Head of caudate nucleus (tissue), 42 donors: ENCODE data around the gene RAB43.

Source experiments
- DNase-seq, 42 donors: peaks; one replicate each; pipeline versions ENCODE4 v3.0.0 to v3.0.0-alpha.2; 2020 to 2021; ENCODE audit warnings: mixed read lengths in 7 of 42
- intact Hi-C: fragments of 100-400 bp; cut with DNase I; formaldehyde crosslinking; loops from one replicate; pipeline ENCODE4 v1.15.0; 2022

Gene RAB43

GRCh38 chr3:129065720-129066073 is 55.9 kb downstream of the RAB43 start:
- no peak for DNase-seq
- intact Hi-C loops, result no loop called here

GRCh38 chr3:129065016-129065719 is 56.4 kb downstream of the RAB43 start:
- no peak for DNase-seq
- intact Hi-C loops, result no loop called here

- intact Hi-C loops, result no loop called here
- no peak for DNase-seq
Measured at GRCh38 chr3:129063841-129064482, 57.6 kb downstream of the RAB43 start.

GRCh38 chr3:129063091-129063640 is 58.4 kb downstream of the RAB43 start:
- intact Hi-C loops, result no loop called here
- DNase-seq, result no peak

GRCh38 chr3:129061888-129062834 is 59.4 kb downstream of the RAB43 start:
- intact Hi-C loops, result no loop called here
- no peak for DNase-seq

- DNase-seq, result no peak
- intact Hi-C loops, result no loop called here
Measured at GRCh38 chr3:129061023-129061887, 60.3 kb downstream of the RAB43 start.

GRCh38 chr3:129060276-129061022 is 61.2 kb downstream of the RAB43 start, which contains the start of gene GP9:
GP9 (plus strand) TSS chr3:129060779; CDS start chr3:129061740, 961 bp downstream.
- DNase-seq, result no peak
- intact Hi-C loops, result no loop called here

- intact Hi-C loops, result no loop called here
- no peak for DNase-seq
Measured at GRCh38 chr3:129059311-129059958, 62.2 kb downstream of the RAB43 start.

GRCh38 chr3:129058441-129059200 is 63.0 kb downstream of the RAB43 start:
- DNase-seq, result peak in 27 of 42 donors; percentile 5 to 58 (median 27)
- intact Hi-C loops, result no loop called here

- no peak for DNase-seq
- intact Hi-C loops, result no loop called here
Measured at GRCh38 chr3:129057249-129057648, 64.4 kb downstream of the RAB43 start.

GRCh38 chr3:129056451-129057173 is 65.0 kb downstream of the RAB43 start:
- no peak for DNase-seq
- intact Hi-C loops, result no loop called here

- intact Hi-C loops, result loop anchor here (5.0 kb wide), 2 partner anchors 103 to 193 kb away; partner anchors contain the start of gene COPG1
- DNase-seq, result no peak
Measured at GRCh38 chr3:129054605-129055104, 66.9 kb downstream of the RAB43 start.

- DNase-seq, result peak in 2 of 42 donors; percentile 6 to 28
- intact Hi-C loops, result loop anchor here (5.0 kb wide), 2 partner anchors 105 to 195 kb away; partner anchors contain the start of gene COPG1
Measured at GRCh38 chr3:129052675-129053074, 68.9 kb downstream of the RAB43 start.

- intact Hi-C loops, result loop anchor here (5.0 kb wide), 2 partner anchors 105 to 195 kb away; partner anchors contain the start of gene COPG1
- DNase-seq, result no peak
Measured at GRCh38 chr3:129051871-129052340, 69.7 kb downstream of the RAB43 start.
